ENCODE results near the gene CDKN3.

CDKN3 gene

GRCh38 chr14:54443981-54444380, 47.2 kb downstream of the CDKN3 start:
- Histone ChIP-seq H3K14ac (ENCODE audit: low read length) (no peak overlapping the region), H2AFZ (ENCODE audit: insufficient read depth, low read length, poor library complexity) (no peak overlapping the region), H3K79me1 (ENCODE audit: low read length) (peaks cover 6% of the 10 kb centered on the region), H3K27ac (ENCODE audit: low read depth, low read length) (no peak overlapping the region), H2BK12ac (ENCODE audit: low read length) (no peak overlapping the region), H3K36me3 (ENCODE audit: control insufficient read depth in 1 of 2, insufficient read depth in 2 of 2, low read length in 2 of 2) (no peaks in the 10 kb centered on the region), H3K4me3 (ENCODE audit: low read depth, low read length) (no peak overlapping the region), H2BK5ac (ENCODE audit: low read depth, low read length, poor library complexity) (no peak overlapping the region), H4K12ac (ENCODE audit: low read depth, low read length) (no peak overlapping the region), H3K9ac (ENCODE audit: low read length) (no peak overlapping the region), H2BK120ac (ENCODE audit: insufficient read depth, low read length, poor library complexity) (no peak overlapping the region), H4K91ac (ENCODE audit: low read depth, low read length) (no peak overlapping the region), H3K18ac (ENCODE audit: low read length) (no peak overlapping the region), H3K27me3 (ENCODE audit: insufficient read depth, low read length) (no peaks in the 10 kb centered on the region), H3K79me2 (ENCODE audit: control insufficient read depth, insufficient read depth, low read length, poor library complexity) (peaks cover 5% of the 10 kb centered on the region), H4K8ac (ENCODE audit: low read depth, low read length) (no peak overlapping the region), H3K23ac (ENCODE audit: low read length) (no peak overlapping the region), H3K9me3 (ENCODE audit: insufficient read depth, low read depth, low read length) (no peaks in the 10 kb centered on the region), H3K4ac (ENCODE audit: low read depth, low read length) (no peak overlapping the region), H2AK5ac (ENCODE audit: low read length) (no peak overlapping the region), H3K4me1 (ENCODE audit: control insufficient read depth in 1 of 2, insufficient read depth in 2 of 2, low read length in 2 of 2) (peaks cover 0 to 2% of the 10 kb centered on the region in 2 experiments), H3K4me2 (ENCODE audit: low read length) (no peak overlapping the region)
- no CpG with 5 or more reads among the region's 18 CpGs for WGBS (ENCODE audit: extremely low coverage, insufficient coverage, insufficient read length)
- no peak for DNase-seq

GRCh38 chr14:54444681-54445080, 47.9 kb downstream of the CDKN3 start:
- H2BK5ac ChIP-seq (ENCODE audit: low read depth, low read length, poor library complexity) = no peak overlapping the region
- WGBS (ENCODE audit: extremely low coverage, insufficient coverage, insufficient read length) = no CpG with 5 or more reads among the region's 7 CpGs
- no peak overlapping the region for H3K4me2 ChIP-seq (ENCODE audit: low read length)

GRCh38 chr14:54446161-54446693, 49.4 kb downstream of the CDKN3 start:
- DNase-seq = no peak
- Histone ChIP-seq H3K4ac (ENCODE audit: low read depth, low read length) (no peak overlapping the region), H3K4me1 (ENCODE audit: control insufficient read depth in 1 of 2, insufficient read depth in 2 of 2, low read length in 2 of 2) (peaks cover 0 to 2% of the 10 kb centered on the region in 2 experiments), H4K8ac (ENCODE audit: low read depth, low read length) (no peak overlapping the region), H3K23ac (ENCODE audit: low read length) (no peak overlapping the region), H3K4me2 (ENCODE audit: low read length) (no peak overlapping the region), H3K9me3 (ENCODE audit: insufficient read depth, low read depth, low read length) (no peaks in the 10 kb centered on the region), H3K14ac (ENCODE audit: low read length) (no peak overlapping the region), H2AK5ac (ENCODE audit: low read length) (no peak overlapping the region), H3K27ac (ENCODE audit: low read depth, low read length) (no peak overlapping the region), H3K18ac (ENCODE audit: low read length) (no peak overlapping the region), H3K27me3 (ENCODE audit: insufficient read depth, low read length) (no peaks in the 10 kb centered on the region), H4K12ac (ENCODE audit: low read depth, low read length) (no peak overlapping the region), H2BK120ac (ENCODE audit: insufficient read depth, low read length, poor library complexity) (no peak overlapping the region), H2AFZ (ENCODE audit: insufficient read depth, low read length, poor library complexity) (no peak overlapping the region), H3K36me3 (ENCODE audit: control insufficient read depth in 1 of 2, insufficient read depth in 2 of 2, low read length in 2 of 2) (no peaks in the 10 kb centered on the region), H4K91ac (ENCODE audit: low read depth, low read length) (no peak overlapping the region), H3K79me2 (ENCODE audit: control insufficient read depth, insufficient read depth, low read length, poor library complexity) (no peaks in the 10 kb centered on the region), H3K9ac (ENCODE audit: low read length) (no peak overlapping the region), H3K4me3 (ENCODE audit: low read depth, low read length) (no peak overlapping the region), H2BK5ac (ENCODE audit: low read depth, low read length, poor library complexity) (no peak overlapping the region), H2BK12ac (ENCODE audit: low read length) (no peak overlapping the region), H3K79me1 (ENCODE audit: low read length) (no peaks in the 10 kb centered on the region)
- no CpG with 5 or more reads among the region's 5 CpGs for WGBS (ENCODE audit: extremely low coverage, insufficient coverage, insufficient read length)

More at GRCh38 chr14:54444681-54445080, 47.9 kb downstream of the CDKN3 start:
- Histone ChIP-seq H3K4me1 (ENCODE audit: control insufficient read depth in 1 of 2, insufficient read depth in 2 of 2, low read length in 2 of 2) (peaks cover 0 to 2% of the 10 kb centered on the region in 2 experiments), H2AK5ac (ENCODE audit: low read length) (no peak overlapping the region), H3K4me3 (ENCODE audit: low read depth, low read length) (no peak overlapping the region), H3K79me2 (ENCODE audit: control insufficient read depth, insufficient read depth, low read length, poor library complexity) (peaks cover 2% of the 10 kb centered on the region), H3K27ac (ENCODE audit: low read depth, low read length) (no peak overlapping the region), H3K36me3 (ENCODE audit: control insufficient read depth in 1 of 2, insufficient read depth in 2 of 2, low read length in 2 of 2) (no peaks in the 10 kb centered on the region), H3K27me3 (ENCODE audit: insufficient read depth, low read length) (no peaks in the 10 kb centered on the region), H4K8ac (ENCODE audit: low read depth, low read length) (no peak overlapping the region), H4K12ac (ENCODE audit: low read depth, low read length) (no peak overlapping the region), H2AFZ (ENCODE audit: insufficient read depth, low read length, poor library complexity) (no peak overlapping the region), H2BK120ac (ENCODE audit: insufficient read depth, low read length, poor library complexity) (no peak overlapping the region), H3K14ac (ENCODE audit: low read length) (no peak overlapping the region), H2BK12ac (ENCODE audit: low read length) (no peak overlapping the region), H3K9ac (ENCODE audit: low read length) (no peak overlapping the region), H3K4ac (ENCODE audit: low read depth, low read length) (no peak overlapping the region), H3K23ac (ENCODE audit: low read length) (no peak overlapping the region), H3K9me3 (ENCODE audit: insufficient read depth, low read depth, low read length) (no peaks in the 10 kb centered on the region), H3K79me1 (ENCODE audit: low read length) (peaks cover 6% of the 10 kb centered on the region), H4K91ac (ENCODE audit: low read depth, low read length) (no peak overlapping the region), H3K18ac (ENCODE audit: low read length) (no peak overlapping the region)
- DNase-seq = no peak

GRCh38 chr14:54447231-54447692, 50.5 kb downstream of the CDKN3 start:
- H4K91ac ChIP-seq (ENCODE audit: low read depth, low read length) = no peak overlapping the region
- H3K36me3 ChIP-seq (ENCODE audit: control insufficient read depth in 1 of 2, insufficient read depth in 2 of 2, low read length in 2 of 2) = no peaks in the 10 kb centered on the region
- H3K4ac ChIP-seq (ENCODE audit: low read depth, low read length) = no peak overlapping the region
- no peak overlapping the region for H3K18ac ChIP-seq (ENCODE audit: low read length)
- H4K8ac ChIP-seq (ENCODE audit: low read depth, low read length) = no peak overlapping the region
- H2BK12ac ChIP-seq (ENCODE audit: low read length) = no peak overlapping the region
- no peak overlapping the region for H3K14ac ChIP-seq (ENCODE audit: low read length)
- H3K9ac ChIP-seq (ENCODE audit: low read length) = no peak overlapping the region
- no peaks in the 10 kb centered on the region for H3K9me3 ChIP-seq (ENCODE audit: insufficient read depth, low read depth, low read length)
- no peaks in the 10 kb centered on the region for H3K27me3 ChIP-seq (ENCODE audit: insufficient read depth, low read length)
- H2BK5ac ChIP-seq (ENCODE audit: low read depth, low read length, poor library complexity) = no peak overlapping the region
- no peak overlapping the region for H2AFZ ChIP-seq (ENCODE audit: insufficient read depth, low read length, poor library complexity)
- H3K79me1 ChIP-seq (ENCODE audit: low read length) = no peaks in the 10 kb centered on the region
- H3K79me2 ChIP-seq (ENCODE audit: control insufficient read depth, insufficient read depth, low read length, poor library complexity) = no peaks in the 10 kb centered on the region
- no peak overlapping the region for H3K27ac ChIP-seq (ENCODE audit: low read depth, low read length)
- H3K4me3 ChIP-seq (ENCODE audit: low read depth, low read length) = no peak overlapping the region
- H4K12ac ChIP-seq (ENCODE audit: low read depth, low read length) = no peak overlapping the region
- WGBS (ENCODE audit: extremely low coverage, insufficient coverage, insufficient read length) = no CpG with 5 or more reads among the region's 8 CpGs
- H3K4me2 ChIP-seq (ENCODE audit: low read length) = no peak overlapping the region
- H2BK120ac ChIP-seq (ENCODE audit: insufficient read depth, low read length, poor library complexity) = no peak overlapping the region
- H3K4me1 ChIP-seq (ENCODE audit: control insufficient read depth in 1 of 2, insufficient read depth in 2 of 2, low read length in 2 of 2) = no peaks in the 10 kb centered on the region
- no peak overlapping the region for H2AK5ac ChIP-seq (ENCODE audit: low read length)
- DNase-seq = peak; percentile 39 to 61
- no peak overlapping the region for H3K23ac ChIP-seq (ENCODE audit: low read length)

All from trophoblast cell (in vitro differentiated cells and primary cell).